ENCODE data around the gene RBMS1. TPM values are rescaled to one million over a fixed set of nuclear protein-coding genes. Genes with fewer than 3 reads are reported as not detected.
A peak's percentile ranks its signal among the peaks of the same experiment; 100 is the strongest.
"Not testable (repeated sequence)": the region's sequence is repeated elsewhere in the genome, so short reads cannot be mapped to it uniquely, and the experiment has no call there.

Gene RBMS1
- total and polyA plus RNA-seq, 5 donors from 2014 or later: 27.9 to 58.4 (median 33.5) TPM

DNA sequence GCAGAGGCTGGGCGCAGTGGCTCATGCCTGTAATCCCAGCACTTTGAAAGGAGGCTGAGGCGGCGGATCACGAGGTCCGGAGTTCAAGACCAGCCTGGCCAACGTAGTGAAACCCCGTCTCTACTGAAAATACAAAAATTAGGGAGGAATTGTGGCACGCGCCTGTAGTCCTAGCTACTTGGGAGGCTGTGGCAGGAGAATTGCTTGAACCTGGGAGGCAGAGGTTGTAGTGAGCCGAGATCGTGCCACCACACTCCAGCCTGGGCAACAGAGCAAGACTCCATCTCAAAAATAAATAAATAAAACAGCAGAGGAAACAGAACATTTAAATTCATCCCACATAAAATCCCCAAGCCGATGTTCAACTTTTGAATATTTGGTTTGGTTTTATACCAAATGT lies 5.3 kb downstream of the RBMS1 start:
- not testable (repeated sequence) for ATAC-seq (ENCODE audit: low read depth in 2 of 2)

DNA sequence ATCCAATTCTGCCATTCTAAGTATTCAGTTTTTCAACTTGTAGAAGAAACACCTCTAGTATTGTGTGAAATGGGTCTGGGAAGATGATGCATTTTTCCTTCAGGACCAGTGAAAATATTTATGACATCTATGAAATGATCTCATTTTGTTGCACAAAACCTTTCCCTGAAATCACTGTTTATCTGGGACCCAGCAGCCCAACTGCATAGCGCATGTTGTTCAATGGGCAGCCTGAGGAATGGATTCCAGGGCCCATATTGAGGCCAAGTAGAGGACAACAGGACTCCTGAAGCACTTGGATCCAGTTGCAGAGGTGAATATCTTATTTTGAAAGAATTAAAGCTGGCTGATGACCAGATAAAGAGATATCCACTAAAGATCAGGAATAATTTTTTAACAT lies 7.3 kb downstream of the RBMS1 start:
- H3K4me3 ChIP-seq (ENCODE audit: low read depth, low read length): no peak overlapping the region
- no peak overlapping the region for H3K27ac ChIP-seq (ENCODE audit: insufficient read depth, low read length, poor library complexity, severe bottlenecking)
- ATAC-seq (ENCODE audit: low read depth in 2 of 2): no peak
- H3K27me3 Mint-ChIP-seq: peaks cover 29% of the 10 kb centered on the region
- no peak overlapping the region for H3K27ac Mint-ChIP-seq
- no peaks in the 10 kb centered on the region for H3K9me3 ChIP-seq (ENCODE audit: control insufficient read depth in 2 of 2, low read length in 2 of 2)
- peaks cover 10% of the 10 kb centered on the region for H3K4me1 ChIP-seq (ENCODE audit: control insufficient read depth, insufficient read depth, low read length, poor library complexity, severe bottlenecking)
- H3K36me3 ChIP-seq (ENCODE audit: control insufficient read depth, insufficient read depth, low read length): no peaks in the 10 kb centered on the region
- H3K4me3 Mint-ChIP-seq: no peak overlapping the region
- peaks cover 17% of the 10 kb centered on the region for H3K27me3 ChIP-seq (ENCODE audit: control insufficient read depth, insufficient read depth, low read length)
- DNase-seq: no peak
- peaks cover 6 to 43% (median 21%) of the 10 kb centered on the region in 4 donors for H3K4me1 Mint-ChIP-seq
- H3K36me3 Mint-ChIP-seq: no peaks in the 10 kb centered on the region
- H3K9me3 Mint-ChIP-seq: no peaks in the 10 kb centered on the region

More for the DNA sequence above, 5.3 kb downstream of the RBMS1 start:
- H3K27ac Mint-ChIP-seq; H3K9me3 Mint-ChIP-seq; H3K9me3 ChIP-seq (ENCODE audit: control insufficient read depth in 2 of 2, low read length in 2 of 2); H3K36me3 ChIP-seq (ENCODE audit: control insufficient read depth, insufficient read depth, low read length); H3K36me3 Mint-ChIP-seq; H3K4me3 ChIP-seq (ENCODE audit: low read depth, low read length); DNase-seq; H3K27ac ChIP-seq (ENCODE audit: insufficient read depth, low read length, poor library complexity, severe bottlenecking): not testable (repeated sequence)
- Mint-ChIP-seq H3K4me3 (peak overlapping the region in 1 of 4 donors; percentile 6), H3K4me1 (peaks cover 0 to 44% (median 18%) of the 10 kb centered on the region in 4 donors), H3K27me3 (peaks cover 42% of the 10 kb centered on the region)
- peaks cover 13% of the 10 kb centered on the region for H3K4me1 ChIP-seq (ENCODE audit: control insufficient read depth, insufficient read depth, low read length, poor library complexity, severe bottlenecking)
- H3K27me3 ChIP-seq (ENCODE audit: control insufficient read depth, insufficient read depth, low read length): peaks cover 24% of the 10 kb centered on the region

- Mint-ChIP-seq H3K36me3 (no peaks in the 10 kb centered on the region), H3K9me3 (no peaks in the 10 kb centered on the region), H3K27me3 (peaks cover 23% of the 10 kb centered on the region), H3K4me3 (peak overlapping the region in 2 of 4 donors; percentile 19 to 42), H3K4me1 (peaks cover 6 to 38% (median 20%) of the 10 kb centered on the region in 4 donors), H3K27ac (peak overlapping the region; percentile 49 to 84 (median 80))
- Histone ChIP-seq H3K9me3 (ENCODE audit: control insufficient read depth in 2 of 2, low read length in 2 of 2) (no peaks in the 10 kb centered on the region), H3K27me3 (ENCODE audit: control insufficient read depth, insufficient read depth, low read length) (peaks cover 11% of the 10 kb centered on the region), H3K27ac (ENCODE audit: insufficient read depth, low read length, poor library complexity, severe bottlenecking) (no peak overlapping the region), H3K36me3 (ENCODE audit: control insufficient read depth, insufficient read depth, low read length) (no peaks in the 10 kb centered on the region), H3K4me3 (ENCODE audit: low read depth, low read length) (no peak overlapping the region), H3K4me1 (ENCODE audit: control insufficient read depth, insufficient read depth, low read length, poor library complexity, severe bottlenecking) (peaks cover 10% of the 10 kb centered on the region)
- DNase-seq (peak in 1 of 3 donors; percentile 87), ATAC-seq (ENCODE audit: low read depth in 2 of 2) (peak; percentile 7 to 42)
These were observed 8.6 kb downstream of the RBMS1 start for GRCh38 chr2:160484859-160485520.

GRCh38 chr2:160482673-160483072 lies 10.9 kb downstream of the RBMS1 start:
- no peak overlapping the region for H3K27ac ChIP-seq (ENCODE audit: insufficient read depth, low read length, poor library complexity, severe bottlenecking)
- Mint-ChIP-seq H3K27me3 (peaks cover 15% of the 10 kb centered on the region), H3K4me1 (peaks cover 6 to 34% (median 20%) of the 10 kb centered on the region in 4 donors), H3K4me3 (peak overlapping the region in 1 of 4 donors; percentile 18), H3K36me3 (no peaks in the 10 kb centered on the region), H3K9me3 (no peaks in the 10 kb centered on the region), H3K27ac (peak overlapping the region in 1 of 3 donors; percentile 33)
- H3K27me3 ChIP-seq (ENCODE audit: control insufficient read depth, insufficient read depth, low read length): peaks cover 6% of the 10 kb centered on the region
- ATAC-seq (ENCODE audit: low read depth in 2 of 2) (peak; percentile 90 to 92), DNase-seq (peak in 2 of 3 donors; percentile 62 to 89)
- H3K9me3 ChIP-seq (ENCODE audit: control insufficient read depth in 2 of 2, low read length in 2 of 2): no peaks in the 10 kb centered on the region
- H3K36me3 ChIP-seq (ENCODE audit: control insufficient read depth, insufficient read depth, low read length): no peaks in the 10 kb centered on the region
- H3K4me3 ChIP-seq (ENCODE audit: low read depth, low read length): no peak overlapping the region
- peaks cover 10% of the 10 kb centered on the region for H3K4me1 ChIP-seq (ENCODE audit: control insufficient read depth, insufficient read depth, low read length, poor library complexity, severe bottlenecking)

DNA sequence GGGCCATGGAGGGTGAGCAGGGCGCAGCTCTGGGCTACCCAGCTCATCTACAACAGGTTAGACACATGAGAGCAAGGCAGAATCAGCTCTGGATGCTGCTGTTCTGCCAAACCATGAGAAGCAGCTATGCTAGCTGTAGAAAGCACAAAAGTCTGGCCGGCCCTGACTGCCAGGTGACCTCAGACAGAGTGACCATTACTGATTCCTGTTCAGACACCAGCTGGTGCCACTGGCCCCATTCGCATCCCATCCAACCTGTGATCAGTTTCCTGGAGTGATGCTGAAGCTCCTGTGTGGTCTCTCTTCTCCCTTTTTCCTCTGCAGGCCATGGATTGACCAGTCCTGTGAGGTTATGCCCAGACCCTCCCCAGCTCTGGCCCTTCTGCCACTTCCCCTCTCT lies 14.3 kb downstream of the RBMS1 start:
- H3K9me3 Mint-ChIP-seq: no peaks in the 10 kb centered on the region
- Histone ChIP-seq H3K4me1 (ENCODE audit: control insufficient read depth, insufficient read depth, low read length, poor library complexity, severe bottlenecking) (peaks cover 10% of the 10 kb centered on the region), H3K9me3 (ENCODE audit: control insufficient read depth in 2 of 2, low read length in 2 of 2) (no peaks in the 10 kb centered on the region), H3K4me3 (ENCODE audit: low read depth, low read length) (no peak overlapping the region), H3K27me3 (ENCODE audit: control insufficient read depth, insufficient read depth, low read length) (peaks cover 4% of the 10 kb centered on the region), H3K36me3 (ENCODE audit: control insufficient read depth, insufficient read depth, low read length) (no peaks in the 10 kb centered on the region), H3K27ac (ENCODE audit: insufficient read depth, low read length, poor library complexity, severe bottlenecking) (no peak overlapping the region)
- H3K4me1 Mint-ChIP-seq: peaks cover 6 to 22% (median 14%) of the 10 kb centered on the region in 4 donors
- ATAC-seq (ENCODE audit: low read depth in 2 of 2) (no peak), DNase-seq (no peak)
- peak overlapping the region in 1 of 3 donors; percentile 67 for H3K27ac Mint-ChIP-seq
- H3K27me3 Mint-ChIP-seq: peaks cover 19% of the 10 kb centered on the region
- no peak overlapping the region for H3K4me3 Mint-ChIP-seq
- H3K36me3 Mint-ChIP-seq: no peaks in the 10 kb centered on the region

- Mint-ChIP-seq H3K36me3 (no peaks in the 10 kb centered on the region), H3K4me3 (no peak overlapping the region)
- no peak for ATAC-seq (ENCODE audit: low read depth in 2 of 2)
These were observed 14.9 kb downstream of the RBMS1 start for GRCh38 chr2:160478660-160479059.

DNA sequence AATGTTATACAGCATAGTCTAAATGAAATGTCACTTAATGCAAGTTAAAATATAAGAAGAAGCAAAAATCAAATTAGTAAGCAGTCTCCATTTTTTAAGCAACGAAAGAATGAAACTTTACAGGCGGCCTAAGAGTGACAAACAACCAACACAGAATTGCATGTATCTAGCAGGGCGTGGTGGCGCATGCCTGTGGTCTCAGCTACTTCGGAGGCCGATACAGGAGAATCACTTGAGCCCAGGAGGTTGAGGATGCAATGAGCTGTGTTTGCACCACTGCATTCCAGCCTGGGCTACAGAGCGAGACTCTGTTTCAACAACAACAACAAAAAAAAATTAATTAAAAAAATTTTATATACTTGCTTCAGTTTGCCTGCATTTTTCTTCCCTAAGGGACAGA lies 16.6 kb downstream of the RBMS1 start:
- H3K27ac Mint-ChIP-seq: no peak overlapping the region
- H3K4me3 ChIP-seq (ENCODE audit: low read depth, low read length): no peak overlapping the region

More at GRCh38 chr2:160478660-160479059, 14.9 kb downstream of the RBMS1 start:
- Histone ChIP-seq H3K9me3 (ENCODE audit: control insufficient read depth in 2 of 2, low read length in 2 of 2) (no peaks in the 10 kb centered on the region), H3K4me1 (ENCODE audit: control insufficient read depth, insufficient read depth, low read length, poor library complexity, severe bottlenecking) (peaks cover 10% of the 10 kb centered on the region), H3K27me3 (ENCODE audit: control insufficient read depth, insufficient read depth, low read length) (peaks cover 4% of the 10 kb centered on the region), H3K36me3 (ENCODE audit: control insufficient read depth, insufficient read depth, low read length) (no peaks in the 10 kb centered on the region), H3K4me3 (ENCODE audit: low read depth, low read length) (no peak overlapping the region), H3K27ac (ENCODE audit: insufficient read depth, low read length, poor library complexity, severe bottlenecking) (no peak overlapping the region)
- peaks cover 6 to 20% (median 13%) of the 10 kb centered on the region in 4 donors for H3K4me1 Mint-ChIP-seq
- H3K9me3 Mint-ChIP-seq: no peaks in the 10 kb centered on the region
- no peak for DNase-seq
- H3K27ac Mint-ChIP-seq: peak overlapping the region in 1 of 3 donors; percentile 31
- peaks cover 21% of the 10 kb centered on the region for H3K27me3 Mint-ChIP-seq

More for the DNA sequence above, 16.6 kb downstream of the RBMS1 start:
- no peaks in the 10 kb centered on the region for H3K36me3 ChIP-seq (ENCODE audit: control insufficient read depth, insufficient read depth, low read length)
- no peak overlapping the region for H3K4me3 Mint-ChIP-seq
- ATAC-seq (ENCODE audit: low read depth in 2 of 2): no peak
- H3K27ac ChIP-seq (ENCODE audit: insufficient read depth, low read length, poor library complexity, severe bottlenecking): no peak overlapping the region
- H3K27me3 ChIP-seq (ENCODE audit: control insufficient read depth, insufficient read depth, low read length): peaks cover 6% of the 10 kb centered on the region
- H3K4me1 ChIP-seq (ENCODE audit: control insufficient read depth, insufficient read depth, low read length, poor library complexity, severe bottlenecking): peaks cover 2% of the 10 kb centered on the region
- no peaks in the 10 kb centered on the region for H3K9me3 ChIP-seq (ENCODE audit: control insufficient read depth in 2 of 2, low read length in 2 of 2)
- DNase-seq: no peak
- H3K36me3 Mint-ChIP-seq: no peaks in the 10 kb centered on the region
- H3K4me1 Mint-ChIP-seq: peaks cover 0 to 12% (median 8%) of the 10 kb centered on the region in 4 donors
- H3K27me3 Mint-ChIP-seq: peaks cover 33% of the 10 kb centered on the region
- no peaks in the 10 kb centered on the region for H3K9me3 Mint-ChIP-seq
